Astrocyte (in vitro differentiated cells and primary cell): ENCODE measurements around the gene SLC8B1. TPM values are rescaled to one million over a fixed set of nuclear protein-coding genes. Genes with fewer than 3 reads are reported as not detected.

Experiments used
- DNase-seq: peaks from one replicate; pipeline ENCODE4 v3.0.0-alpha.2; 2010; ENCODE audit warnings: low read depth
- FAIRE-seq: peaks from 2 replicates; lab custom pipeline; 2011; peaks lifted over from hg19 to GRCh38; lab: Jason Lieb, UNC
- H2AFZ ChIP-seq: 2 replicates; pipeline ENCODE4 v1.6.0; 2012; ENCODE audit warnings: low read depth, low read length, inconsistent platforms
- H3K27ac ChIP-seq: 2 replicates; pipeline ENCODE4 v1.5.1; 2011; ENCODE audit warnings: low read depth, low read length, inconsistent platforms
- H3K27me3 ChIP-seq: 2 replicates; pipeline ENCODE4 v1.6.0; 2011; ENCODE audit warnings: low read length, inconsistent platforms; ENCODE audit not compliant: insufficient read depth
- H3K36me3 ChIP-seq: 2 replicates; pipeline ENCODE4 v1.5.1; 2011; ENCODE audit warnings: low read length, inconsistent platforms; ENCODE audit not compliant: insufficient read depth
- H3K4me1 ChIP-seq: 2 replicates; pipeline ENCODE4 v1.5.1; 2011; ENCODE audit warnings: low read length, inconsistent platforms; ENCODE audit not compliant: insufficient read depth
- H3K4me2 ChIP-seq: 2 replicates; pipeline ENCODE4 v1.6.0; 2012; ENCODE audit warnings: low read length, inconsistent platforms
- H3K4me3 ChIP-seq: 2 replicates; pipeline ENCODE4 v1.5.1; 2011; ENCODE audit warnings: low read depth, mild to moderate bottlenecking, low read length, inconsistent platforms; ENCODE audit not compliant: insufficient read depth
- H3K79me2 ChIP-seq: 2 replicates; pipeline ENCODE4 v1.6.0; 2012; ENCODE audit warnings: mild to moderate bottlenecking, low read length, inconsistent platforms; ENCODE audit not compliant: insufficient read depth
- H3K9ac ChIP-seq: 2 replicates; pipeline ENCODE4 v1.6.0; 2012; ENCODE audit warnings: mild to moderate bottlenecking, low read length, inconsistent platforms
- H3K9me3 ChIP-seq: 2 replicates; pipeline ENCODE4 v1.5.1; 2012; ENCODE audit warnings: low read depth, mild to moderate bottlenecking, low read length, inconsistent platforms; ENCODE audit not compliant: insufficient read depth
- H4K20me1 ChIP-seq: 2 replicates; pipeline ENCODE4 v1.6.0; 2012; ENCODE audit warnings: low read length, inconsistent platforms; ENCODE audit not compliant: insufficient read depth
- H3K27ac Mint-ChIP-seq: one replicate; pipeline ENCODE4 v1.8.0; 2021; ENCODE audit warnings: mild to moderate bottlenecking, mixed read lengths; ENCODE audit not compliant: unreplicated experiment
- H3K27me3 Mint-ChIP-seq: one replicate; pipeline ENCODE4 v1.8.0; 2021; ENCODE audit warnings: low read depth, mixed read lengths; ENCODE audit not compliant: unreplicated experiment
- H3K36me3 Mint-ChIP-seq: one replicate; pipeline ENCODE4 v1.8.0; 2021; ENCODE audit warnings: low read depth, mixed read lengths; ENCODE audit not compliant: unreplicated experiment
- H3K4me1 Mint-ChIP-seq: one replicate; pipeline ENCODE4 v1.8.0; 2021; ENCODE audit warnings: low read depth, mixed read lengths; ENCODE audit not compliant: unreplicated experiment
- H3K4me3 Mint-ChIP-seq: one replicate; pipeline ENCODE4 v1.8.0; 2021; ENCODE audit warnings: mild to moderate bottlenecking, moderate library complexity, mixed read lengths; ENCODE audit not compliant: unreplicated experiment
- H3K9me3 Mint-ChIP-seq: one replicate; pipeline ENCODE4 v1.8.0; 2021; ENCODE audit warnings: mild to moderate bottlenecking, mixed read lengths; ENCODE audit not compliant: unreplicated experiment
- CTCF ChIP-seq: IDR thresholded peaks from 2 replicates; pipeline ENCODE4 v1.5.1; 2011; ENCODE audit warnings: low read depth, mild to moderate bottlenecking, inconsistent platforms, low read length, moderate library complexity; ENCODE audit not compliant: insufficient read depth
- EZH2 ChIP-seq: IDR thresholded peaks from 2 replicates; pipeline ENCODE4 v1.6.1; 2012; ENCODE audit warnings: mild to moderate bottlenecking, low read length, inconsistent platforms; ENCODE audit not compliant: insufficient read depth
- total RNA-seq: library from RNA; stranded (reverse); gene quantifications from 2 replicates; pipeline ENCODE4 v1.2.1, GENCODE V29; 2021

The SLC8B1 gene
- total RNA-seq, 1 donor from 2014 or later, result 8.6 TPM

GRCh38 chr12:113371808-113372207, 36.9 kb upstream of the SLC8B1 start:
- H3K79me2 ChIP-seq, result no peaks in the 10 kb centered on the region
- no peaks in the 10 kb centered on the region for H3K27me3 ChIP-seq
- H3K9me3 ChIP-seq, result no peaks in the 10 kb centered on the region
- H3K36me3 ChIP-seq, result no peaks in the 10 kb centered on the region
- H3K4me1 ChIP-seq, result no peaks in the 10 kb centered on the region
- DNase-seq (no peak), FAIRE-seq (no peak)
- Mint-ChIP-seq H3K27ac (no peak overlapping the region), H3K4me3 (no peak overlapping the region), H3K36me3 (peaks cover 18% of the 10 kb centered on the region), H3K9me3 (peaks cover 2% of the 10 kb centered on the region), H3K27me3 (no peaks in the 10 kb centered on the region), H3K4me1 (peaks cover 2% of the 10 kb centered on the region)
- H3K27ac ChIP-seq, result no peak overlapping the region
- H3K4me3 ChIP-seq, result no peak overlapping the region
- no peak overlapping the region for H3K4me2 ChIP-seq
- no peak overlapping the region for H2AFZ ChIP-seq
- TF ChIP-seq CTCF (no peak), EZH2 (no peak)
- H3K9ac ChIP-seq, result no peak overlapping the region
- H4K20me1 ChIP-seq, result peaks cover 26% of the 10 kb centered on the region

GRCh38 chr12:113370923-113371682, 36.2 kb upstream of the SLC8B1 start:
- Histone ChIP-seq H3K9ac (no peak overlapping the region), H3K4me1 (no peaks in the 10 kb centered on the region), H3K27me3 (no peaks in the 10 kb centered on the region), H2AFZ (no peak overlapping the region), H3K4me2 (no peak overlapping the region), H4K20me1 (peaks cover 31% of the 10 kb centered on the region), H3K36me3 (no peaks in the 10 kb centered on the region), H3K9me3 (no peaks in the 10 kb centered on the region), H3K27ac (no peak overlapping the region), H3K4me3 (no peak overlapping the region), H3K79me2 (no peaks in the 10 kb centered on the region)
- H3K36me3 Mint-ChIP-seq, result peaks cover 18% of the 10 kb centered on the region
- DNase-seq (no peak), FAIRE-seq (no peak)
- H3K4me3 Mint-ChIP-seq, result no peak overlapping the region
- H3K4me1 Mint-ChIP-seq, result peaks cover 4% of the 10 kb centered on the region
- no peaks in the 10 kb centered on the region for H3K27me3 Mint-ChIP-seq
- peaks cover 2% of the 10 kb centered on the region for H3K9me3 Mint-ChIP-seq
- TF ChIP-seq CTCF (no peak), EZH2 (no peak)
- H3K27ac Mint-ChIP-seq, result no peak overlapping the region

GRCh38 chr12:113369391-113369985, 34.6 kb upstream of the SLC8B1 start:
- Histone ChIP-seq H4K20me1 (peaks cover 43% of the 10 kb centered on the region), H3K79me2 (no peaks in the 10 kb centered on the region), H3K9ac (no peak overlapping the region), H3K36me3 (no peaks in the 10 kb centered on the region), H3K9me3 (no peaks in the 10 kb centered on the region), H2AFZ (no peak overlapping the region), H3K4me2 (no peak overlapping the region), H3K27me3 (no peaks in the 10 kb centered on the region), H3K4me3 (no peak overlapping the region), H3K4me1 (no peaks in the 10 kb centered on the region), H3K27ac (no peak overlapping the region)
- Mint-ChIP-seq H3K9me3 (no peaks in the 10 kb centered on the region), H3K27ac (no peak overlapping the region), H3K4me3 (no peak overlapping the region), H3K27me3 (no peaks in the 10 kb centered on the region), H3K4me1 (peaks cover 4% of the 10 kb centered on the region), H3K36me3 (peaks cover 10% of the 10 kb centered on the region)
- FAIRE-seq (no peak), DNase-seq (no peak)
- TF ChIP-seq CTCF (no peak), EZH2 (no peak)
